K562 (cell line): ENCODE results near the gene ESPL1. TPM values are rescaled to one million over a fixed set of nuclear protein-coding genes. Genes with fewer than 3 reads are reported as not detected.
A peak's percentile ranks its signal among the peaks of the same experiment; 100 is the strongest.

Experiments
- CC2D1A ChIP-seq: fragments of 450-650 bp; IDR thresholded peaks from 2 replicates; pipeline ENCODE4 v1.6.1; 2017; ENCODE audit warnings: mild to moderate bottlenecking
- CEBPB ChIP-seq: fragments of 450-650 bp; IDR thresholded peaks from 2 replicates; pipeline ENCODE4 v1.6.1; 2016; ENCODE audit warnings: missing genetic modification characterization, missing compliant biosample characterization
- CREM ChIP-seq: IDR thresholded peaks from 2 replicates; pipeline ENCODE4 v1.6.1; 2014; ENCODE audit warnings: antibody characterized with exemption, low read depth
- PHTF2 ChIP-seq: fragments of 250-450 bp; sonication (Bioruptor Pico); IDR thresholded peaks from 2 replicates; pipeline ENCODE4 v1.5.0; 2021; ENCODE audit warnings: mild to moderate bottlenecking
- RBM22 ChIP-seq: fragments of 200-400 bp; formaldehyde crosslinking; IDR thresholded peaks from 2 replicates; pipeline ENCODE4 v1.6.1; 2018; ENCODE audit warnings: low read length, low read depth; ENCODE audit not compliant: poor library complexity, severe bottlenecking
- RFX1 ChIP-seq: fragments of 450-650 bp; IDR thresholded peaks from 2 replicates; pipeline ENCODE4 v1.6.1; 2016; ENCODE audit warnings: mild to moderate bottlenecking, moderate library complexity
- SMARCC2 ChIP-seq: fragments of 450-650 bp; IDR thresholded peaks from 2 replicates; pipeline ENCODE4 v1.6.1; 2017; ENCODE audit warnings: antibody characterized with exemption, moderate library complexity, mild to moderate bottlenecking, low read depth
- XRCC5 ChIP-seq: fragments of 200-400 bp; formaldehyde crosslinking; IDR thresholded peaks from 2 replicates; pipeline ENCODE4 v1.6.1; 2017; ENCODE audit warnings: low read depth, mild to moderate bottlenecking, low read length
- ZFP30 ChIP-seq: fragments of 250-450 bp; sonication (Bioruptor Pico); IDR thresholded peaks from 2 replicates; pipeline ENCODE4 v1.8.0; 2022; ENCODE audit warnings: moderate library complexity, mild to moderate bottlenecking, inconsistent platforms, borderline replicate concordance
- ZNF174 ChIP-seq: fragments of 250-450 bp; sonication (Bioruptor Pico); IDR thresholded peaks from 2 replicates; pipeline ENCODE4 v1.4.0; 2020; ENCODE audit warnings: mild to moderate bottlenecking
- ZNF551 ChIP-seq: fragments of 250-450 bp; sonication (Bioruptor Pico); IDR thresholded peaks from 2 replicates; pipeline ENCODE4 v1.5.0; 2021; ENCODE audit warnings: mild to moderate bottlenecking, moderate library complexity
- polyA plus RNA-seq, 8 experiments: library from polyadenylated mRNA; depleted of rRNA in 4 of 8; stranded (reverse) in 5 of 8; unstranded in 3 of 8; fragments of >200 nt; fragmentation: Nextera tagmentation in 2 of 8; fragmentation: Illumina TruSeq in 1 of 8; extraction: Ambion mirVana in 2 of 8; extraction: Trizol in 1 of 8; gene quantifications; 2 replicates each; pipeline versions ENCODE4 v1.2.1 to v1.2.3, GENCODE V29; 2011 to 2014; ENCODE audit warnings: inconsistent platforms in 1 of 8, missing spikeins in 1 of 8
- total RNA-seq, 7 experiments: library from RNA; depleted of rRNA in 6 of 7; stranded (reverse); fragments of >200 nt in 6 of 7; fragmentation: Illumina TruSeq in 2 of 7; extraction: Trizol in 2 of 7; gene quantifications; 2 replicates each; pipeline versions ENCODE4 v1.2.1 to v1.2.3, GENCODE V29; 2011 to 2021; ENCODE audit warnings: low replicate concordance in 1 of 7
- TF ChIP-seq, protein P1 (sequence below): fragments of 250-450 bp; sonication (Bioruptor Pico); IDR thresholded peaks from 2 replicates; pipeline ENCODE4 v1.4.0; 2020; ENCODE audit warnings: mild to moderate bottlenecking, moderate library complexity
- TF ChIP-seq, protein P2 (sequence below): fragments of 250-450 bp; sonication (Bioruptor Pico); IDR thresholded peaks from 2 replicates; pipeline ENCODE4 v1.8.0; 2022; ENCODE audit warnings: moderate library complexity, mild to moderate bottlenecking, inconsistent platforms
- TF ChIP-seq, protein P3 (sequence below): sonication (generic); formaldehyde crosslinking; IDR thresholded peaks from 2 replicates; pipeline ENCODE4 v1.8.1; 2022; ENCODE audit warnings: missing genetic modification reagents
- TF ChIP-seq, protein P4 (sequence below), 2 experiments: fragments of 250-450 bp in 1 of 2; fragments of 450-650 bp in 1 of 2; sonication (Bioruptor Pico) in 1 of 2; IDR thresholded peaks; 2 replicates each; pipeline versions ENCODE4 v1.6.1 to v1.8.0; 2016 to 2021; ENCODE audit warnings: mild to moderate bottlenecking in 2 of 2, moderate library complexity in 2 of 2, missing compliant biosample characterization in 1 of 2, missing genetic modification characterization in 1 of 2
- TF ChIP-seq, protein P5 (sequence below): fragments of 250-450 bp; sonication (Bioruptor Pico); IDR thresholded peaks from 2 replicates; pipeline ENCODE4 v1.4.0; 2020

The ESPL1 gene
- total and polyA plus RNA-seq, 9 of the 15 experiments (the other 6 are each of a cell fraction or from before 2014, with no cell fraction given) = 1.2 to 55.0 (median 18.7) TPM

DNA sequence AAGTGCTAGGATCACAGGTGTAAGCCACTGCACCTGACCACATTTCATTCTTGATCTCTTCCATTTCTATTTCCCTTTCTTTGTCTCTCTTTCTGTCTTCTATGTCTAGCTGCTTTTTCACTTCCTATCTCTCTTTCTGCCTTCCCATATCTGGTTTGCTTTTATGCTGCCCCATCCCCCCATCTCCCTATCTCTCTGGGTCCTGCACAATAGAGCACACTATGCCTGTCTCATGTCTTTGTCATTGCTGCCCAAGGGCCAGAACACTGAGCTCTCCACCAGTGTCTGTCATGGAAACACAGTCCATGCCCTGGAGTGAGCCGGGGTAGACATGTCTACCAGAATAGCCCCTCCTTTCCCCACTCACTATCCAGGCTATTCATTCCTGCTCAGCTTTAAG, 23.8 kb upstream of the ESPL1 start (continued):
- TF ChIP-seq, protein P1, sequence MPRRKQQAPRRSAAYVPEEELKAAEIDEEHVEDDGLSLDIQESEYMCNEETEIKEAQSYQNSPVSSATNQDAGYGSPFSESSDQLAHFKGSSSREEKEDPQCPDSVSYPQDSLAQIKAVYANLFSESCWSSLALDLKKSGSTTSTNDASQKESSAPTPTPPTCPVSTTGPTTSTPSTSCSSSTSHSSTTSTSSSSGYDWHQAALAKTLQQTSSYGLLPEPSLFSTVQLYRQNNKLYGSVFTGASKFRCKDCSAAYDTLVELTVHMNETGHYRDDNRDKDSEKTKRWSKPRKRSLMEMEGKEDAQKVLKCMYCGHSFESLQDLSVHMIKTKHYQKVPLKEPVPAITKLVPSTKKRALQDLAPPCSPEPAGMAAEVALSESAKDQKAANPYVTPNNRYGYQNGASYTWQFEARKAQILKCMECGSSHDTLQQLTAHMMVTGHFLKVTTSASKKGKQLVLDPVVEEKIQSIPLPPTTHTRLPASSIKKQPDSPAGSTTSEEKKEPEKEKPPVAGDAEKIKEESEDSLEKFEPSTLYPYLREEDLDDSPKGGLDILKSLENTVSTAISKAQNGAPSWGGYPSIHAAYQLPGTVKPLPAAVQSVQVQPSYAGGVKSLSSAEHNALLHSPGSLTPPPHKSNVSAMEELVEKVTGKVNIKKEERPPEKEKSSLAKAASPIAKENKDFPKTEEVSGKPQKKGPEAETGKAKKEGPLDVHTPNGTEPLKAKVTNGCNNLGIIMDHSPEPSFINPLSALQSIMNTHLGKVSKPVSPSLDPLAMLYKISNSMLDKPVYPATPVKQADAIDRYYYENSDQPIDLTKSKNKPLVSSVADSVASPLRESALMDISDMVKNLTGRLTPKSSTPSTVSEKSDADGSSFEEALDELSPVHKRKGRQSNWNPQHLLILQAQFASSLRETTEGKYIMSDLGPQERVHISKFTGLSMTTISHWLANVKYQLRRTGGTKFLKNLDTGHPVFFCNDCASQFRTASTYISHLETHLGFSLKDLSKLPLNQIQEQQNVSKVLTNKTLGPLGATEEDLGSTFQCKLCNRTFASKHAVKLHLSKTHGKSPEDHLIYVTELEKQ (CRISPR knock-in tag) = no peak
- TF ChIP-seq ZNF551 (CRISPR knock-in tag) (no peak), PHTF2 (CRISPR knock-in tag) (no peak), RBM22 (no peak), CREM (peak; percentile 24; the same call in 1 of the 2 replicates), ZFP30 (CRISPR knock-in tag) (no peak), CEBPB (tag) (no peak), CC2D1A (no peak; the same call in 1 of the 2 replicates), RFX1 (no peak), XRCC5 (no peak), SMARCC2 (no peak), ZNF174 (CRISPR knock-in tag) (no peak)
- TF ChIP-seq, protein P2, sequence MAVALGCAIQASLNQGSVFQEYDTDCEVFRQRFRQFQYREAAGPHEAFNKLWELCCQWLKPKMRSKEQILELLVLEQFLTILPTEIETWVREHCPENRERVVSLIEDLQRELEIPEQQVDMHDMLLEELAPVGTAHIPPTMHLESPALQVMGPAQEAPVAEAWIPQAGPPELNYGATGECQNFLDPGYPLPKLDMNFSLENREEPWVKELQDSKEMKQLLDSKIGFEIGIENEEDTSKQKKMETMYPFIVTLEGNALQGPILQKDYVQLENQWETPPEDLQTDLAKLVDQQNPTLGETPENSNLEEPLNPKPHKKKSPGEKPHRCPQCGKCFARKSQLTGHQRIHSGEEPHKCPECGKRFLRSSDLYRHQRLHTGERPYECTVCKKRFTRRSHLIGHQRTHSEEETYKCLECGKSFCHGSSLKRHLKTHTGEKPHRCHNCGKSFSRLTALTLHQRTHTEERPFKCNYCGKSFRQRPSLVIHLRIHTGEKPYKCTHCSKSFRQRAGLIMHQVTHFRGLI (CRISPR knock-in tag) = no peak
- TF ChIP-seq, protein P3, sequence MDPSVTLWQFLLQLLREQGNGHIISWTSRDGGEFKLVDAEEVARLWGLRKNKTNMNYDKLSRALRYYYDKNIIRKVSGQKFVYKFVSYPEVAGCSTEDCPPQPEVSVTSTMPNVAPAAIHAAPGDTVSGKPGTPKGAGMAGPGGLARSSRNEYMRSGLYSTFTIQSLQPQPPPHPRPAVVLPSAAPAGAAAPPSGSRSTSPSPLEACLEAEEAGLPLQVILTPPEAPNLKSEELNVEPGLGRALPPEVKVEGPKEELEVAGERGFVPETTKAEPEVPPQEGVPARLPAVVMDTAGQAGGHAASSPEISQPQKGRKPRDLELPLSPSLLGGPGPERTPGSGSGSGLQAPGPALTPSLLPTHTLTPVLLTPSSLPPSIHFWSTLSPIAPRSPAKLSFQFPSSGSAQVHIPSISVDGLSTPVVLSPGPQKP (CRISPR knock-in tag) = no peak
- TF ChIP-seq, protein P4, sequence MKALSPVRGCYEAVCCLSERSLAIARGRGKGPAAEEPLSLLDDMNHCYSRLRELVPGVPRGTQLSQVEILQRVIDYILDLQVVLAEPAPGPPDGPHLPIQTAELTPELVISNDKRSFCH (CRISPR knock-in tag; IDR thresholded peaks at IDR 0.05) = no peak
- TF ChIP-seq, protein P4 (tag; IDR thresholded peaks at IDR 0.05) = no peak
- TF ChIP-seq, protein P5, sequence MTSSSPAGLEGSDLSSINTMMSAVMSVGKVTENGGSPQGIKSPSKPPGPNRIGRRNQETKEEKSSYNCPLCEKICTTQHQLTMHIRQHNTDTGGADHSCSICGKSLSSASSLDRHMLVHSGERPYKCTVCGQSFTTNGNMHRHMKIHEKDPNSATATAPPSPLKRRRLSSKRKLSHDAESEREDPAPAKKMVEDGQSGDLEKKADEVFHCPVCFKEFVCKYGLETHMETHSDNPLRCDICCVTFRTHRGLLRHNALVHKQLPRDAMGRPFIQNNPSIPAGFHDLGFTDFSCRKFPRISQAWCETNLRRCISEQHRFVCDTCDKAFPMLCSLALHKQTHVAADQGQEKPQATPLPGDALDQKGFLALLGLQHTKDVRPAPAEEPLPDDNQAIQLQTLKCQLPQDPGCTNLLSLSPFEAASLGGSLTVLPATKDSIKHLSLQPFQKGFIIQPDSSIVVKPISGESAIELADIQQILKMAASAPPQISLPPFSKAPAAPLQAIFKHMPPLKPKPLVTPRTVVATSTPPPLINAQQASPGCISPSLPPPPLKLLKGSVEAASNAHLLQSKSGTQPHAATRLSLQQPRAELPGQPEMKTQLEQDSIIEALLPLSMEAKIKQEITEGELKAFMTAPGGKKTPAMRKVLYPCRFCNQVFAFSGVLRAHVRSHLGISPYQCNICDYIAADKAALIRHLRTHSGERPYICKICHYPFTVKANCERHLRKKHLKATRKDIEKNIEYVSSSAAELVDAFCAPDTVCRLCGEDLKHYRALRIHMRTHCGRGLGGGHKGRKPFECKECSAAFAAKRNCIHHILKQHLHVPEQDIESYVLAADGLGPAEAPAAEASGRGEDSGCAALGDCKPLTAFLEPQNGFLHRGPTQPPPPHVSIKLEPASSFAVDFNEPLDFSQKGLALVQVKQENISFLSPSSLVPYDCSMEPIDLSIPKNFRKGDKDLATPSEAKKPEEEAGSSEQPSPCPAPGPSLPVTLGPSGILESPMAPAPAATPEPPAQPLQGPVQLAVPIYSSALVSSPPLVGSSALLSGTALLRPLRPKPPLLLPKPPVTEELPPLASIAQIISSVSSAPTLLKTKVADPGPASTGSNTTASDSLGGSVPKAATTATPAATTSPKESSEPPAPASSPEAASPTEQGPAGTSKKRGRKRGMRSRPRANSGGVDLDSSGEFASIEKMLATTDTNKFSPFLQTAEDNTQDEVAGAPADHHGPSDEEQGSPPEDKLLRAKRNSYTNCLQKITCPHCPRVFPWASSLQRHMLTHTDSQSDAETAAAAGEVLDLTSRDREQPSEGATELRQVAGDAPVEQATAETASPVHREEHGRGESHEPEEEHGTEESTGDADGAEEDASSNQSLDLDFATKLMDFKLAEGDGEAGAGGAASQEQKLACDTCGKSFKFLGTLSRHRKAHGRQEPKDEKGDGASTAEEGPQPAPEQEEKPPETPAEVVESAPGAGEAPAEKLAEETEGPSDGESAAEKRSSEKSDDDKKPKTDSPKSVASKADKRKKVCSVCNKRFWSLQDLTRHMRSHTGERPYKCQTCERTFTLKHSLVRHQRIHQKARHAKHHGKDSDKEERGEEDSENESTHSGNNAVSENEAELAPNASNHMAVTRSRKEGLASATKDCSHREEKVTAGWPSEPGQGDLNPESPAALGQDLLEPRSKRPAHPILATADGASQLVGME (CRISPR knock-in tag) = no peak
